ENCODE data around the gene DCANP1.

DNA sequence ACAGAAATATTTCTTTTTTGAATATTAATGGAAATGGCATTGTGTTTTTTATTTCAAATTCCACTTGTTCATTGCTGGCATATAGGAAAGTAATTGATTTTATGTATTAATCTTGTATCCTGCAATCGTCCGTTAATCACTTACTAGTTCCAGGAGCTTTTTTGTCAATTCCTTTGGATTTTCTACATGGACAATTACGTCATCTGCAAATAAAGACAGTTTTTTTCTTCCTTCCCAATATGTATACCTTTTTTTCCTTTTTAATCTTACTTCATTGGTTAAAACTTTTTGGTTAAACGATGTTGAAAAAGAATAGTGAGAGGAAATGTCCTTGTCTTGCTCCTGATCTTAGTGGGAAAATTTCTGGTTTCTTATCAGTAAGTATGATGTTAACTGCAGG, 6.5 kb upstream of the DCANP1 start:
- TF ChIP-seq, protein P1, sequence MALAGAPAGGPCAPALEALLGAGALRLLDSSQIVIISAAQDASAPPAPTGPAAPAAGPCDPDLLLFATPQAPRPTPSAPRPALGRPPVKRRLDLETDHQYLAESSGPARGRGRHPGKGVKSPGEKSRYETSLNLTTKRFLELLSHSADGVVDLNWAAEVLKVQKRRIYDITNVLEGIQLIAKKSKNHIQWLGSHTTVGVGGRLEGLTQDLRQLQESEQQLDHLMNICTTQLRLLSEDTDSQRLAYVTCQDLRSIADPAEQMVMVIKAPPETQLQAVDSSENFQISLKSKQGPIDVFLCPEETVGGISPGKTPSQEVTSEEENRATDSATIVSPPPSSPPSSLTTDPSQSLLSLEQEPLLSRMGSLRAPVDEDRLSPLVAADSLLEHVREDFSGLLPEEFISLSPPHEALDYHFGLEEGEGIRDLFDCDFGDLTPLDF (CRISPR knock-in tag; IDR thresholded peaks at IDR 0.05): no peak
- TF ChIP-seq, protein P2, sequence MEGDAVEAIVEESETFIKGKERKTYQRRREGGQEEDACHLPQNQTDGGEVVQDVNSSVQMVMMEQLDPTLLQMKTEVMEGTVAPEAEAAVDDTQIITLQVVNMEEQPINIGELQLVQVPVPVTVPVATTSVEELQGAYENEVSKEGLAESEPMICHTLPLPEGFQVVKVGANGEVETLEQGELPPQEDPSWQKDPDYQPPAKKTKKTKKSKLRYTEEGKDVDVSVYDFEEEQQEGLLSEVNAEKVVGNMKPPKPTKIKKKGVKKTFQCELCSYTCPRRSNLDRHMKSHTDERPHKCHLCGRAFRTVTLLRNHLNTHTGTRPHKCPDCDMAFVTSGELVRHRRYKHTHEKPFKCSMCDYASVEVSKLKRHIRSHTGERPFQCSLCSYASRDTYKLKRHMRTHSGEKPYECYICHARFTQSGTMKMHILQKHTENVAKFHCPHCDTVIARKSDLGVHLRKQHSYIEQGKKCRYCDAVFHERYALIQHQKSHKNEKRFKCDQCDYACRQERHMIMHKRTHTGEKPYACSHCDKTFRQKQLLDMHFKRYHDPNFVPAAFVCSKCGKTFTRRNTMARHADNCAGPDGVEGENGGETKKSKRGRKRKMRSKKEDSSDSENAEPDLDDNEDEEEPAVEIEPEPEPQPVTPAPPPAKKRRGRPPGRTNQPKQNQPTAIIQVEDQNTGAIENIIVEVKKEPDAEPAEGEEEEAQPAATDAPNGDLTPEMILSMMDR (IDR thresholded peaks at IDR 0.05): no peak
- TF ChIP-seq SP1 (CRISPR knock-in tag; conservative IDR thresholded peaks at IDR 0.05): no peak
- TF ChIP-seq ATF1 (CRISPR knock-in tag; IDR thresholded peaks at IDR 0.05): no peak
- TF ChIP-seq ZBTB21 (CRISPR knock-in tag; IDR thresholded peaks at IDR 0.05; ENCODE audit: borderline replicate concordance): no peak
- TF ChIP-seq TEAD4 (CRISPR knock-in tag; IDR thresholded peaks at IDR 0.05): no peak
- TF ChIP-seq, protein P3, sequence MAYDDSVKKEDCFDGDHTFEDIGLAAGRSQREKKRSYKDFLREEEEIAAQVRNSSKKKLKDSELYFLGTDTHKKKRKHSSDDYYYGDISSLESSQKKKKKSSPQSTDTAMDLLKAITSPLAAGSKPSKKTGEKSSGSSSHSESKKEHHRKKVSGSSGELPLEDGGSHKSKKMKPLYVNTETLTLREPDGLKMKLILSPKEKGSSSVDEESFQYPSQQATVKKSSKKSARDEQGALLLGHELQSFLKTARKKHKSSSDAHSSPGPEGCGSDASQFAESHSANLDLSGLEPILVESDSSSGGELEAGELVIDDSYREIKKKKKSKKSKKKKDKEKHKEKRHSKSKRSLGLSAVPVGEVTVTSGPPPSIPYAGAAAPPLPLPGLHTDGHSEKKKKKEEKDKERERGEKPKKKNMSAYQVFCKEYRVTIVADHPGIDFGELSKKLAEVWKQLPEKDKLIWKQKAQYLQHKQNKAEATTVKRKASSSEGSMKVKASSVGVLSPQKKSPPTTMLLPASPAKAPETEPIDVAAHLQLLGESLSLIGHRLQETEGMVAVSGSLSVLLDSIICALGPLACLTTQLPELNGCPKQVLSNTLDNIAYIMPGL (CRISPR knock-in tag; IDR thresholded peaks at IDR 0.05): no peak
- no peak for TF ChIP-seq NR3C1 (CRISPR knock-in tag; conservative IDR thresholded peaks at IDR 0.05; ENCODE audit: low read depth)
- TF ChIP-seq, protein P4, sequence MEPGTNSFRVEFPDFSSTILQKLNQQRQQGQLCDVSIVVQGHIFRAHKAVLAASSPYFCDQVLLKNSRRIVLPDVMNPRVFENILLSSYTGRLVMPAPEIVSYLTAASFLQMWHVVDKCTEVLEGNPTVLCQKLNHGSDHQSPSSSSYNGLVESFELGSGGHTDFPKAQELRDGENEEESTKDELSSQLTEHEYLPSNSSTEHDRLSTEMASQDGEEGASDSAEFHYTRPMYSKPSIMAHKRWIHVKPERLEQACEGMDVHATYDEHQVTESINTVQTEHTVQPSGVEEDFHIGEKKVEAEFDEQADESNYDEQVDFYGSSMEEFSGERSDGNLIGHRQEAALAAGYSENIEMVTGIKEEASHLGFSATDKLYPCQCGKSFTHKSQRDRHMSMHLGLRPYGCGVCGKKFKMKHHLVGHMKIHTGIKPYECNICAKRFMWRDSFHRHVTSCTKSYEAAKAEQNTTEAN (CRISPR knock-in tag; IDR thresholded peaks at IDR 0.05): no peak
- TF ChIP-seq, protein P5, sequence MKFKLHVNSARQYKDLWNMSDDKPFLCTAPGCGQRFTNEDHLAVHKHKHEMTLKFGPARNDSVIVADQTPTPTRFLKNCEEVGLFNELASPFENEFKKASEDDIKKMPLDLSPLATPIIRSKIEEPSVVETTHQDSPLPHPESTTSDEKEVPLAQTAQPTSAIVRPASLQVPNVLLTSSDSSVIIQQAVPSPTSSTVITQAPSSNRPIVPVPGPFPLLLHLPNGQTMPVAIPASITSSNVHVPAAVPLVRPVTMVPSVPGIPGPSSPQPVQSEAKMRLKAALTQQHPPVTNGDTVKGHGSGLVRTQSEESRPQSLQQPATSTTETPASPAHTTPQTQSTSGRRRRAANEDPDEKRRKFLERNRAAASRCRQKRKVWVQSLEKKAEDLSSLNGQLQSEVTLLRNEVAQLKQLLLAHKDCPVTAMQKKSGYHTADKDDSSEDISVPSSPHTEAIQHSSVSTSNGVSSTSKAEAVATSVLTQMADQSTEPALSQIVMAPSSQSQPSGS (CRISPR knock-in tag; IDR thresholded peaks at IDR 0.05; ENCODE audit: borderline replicate concordance, low read depth): no peak
- no peak for TF ChIP-seq GABPB1 (CRISPR knock-in tag; IDR thresholded peaks at IDR 0.05)
- TF ChIP-seq, protein P6, sequence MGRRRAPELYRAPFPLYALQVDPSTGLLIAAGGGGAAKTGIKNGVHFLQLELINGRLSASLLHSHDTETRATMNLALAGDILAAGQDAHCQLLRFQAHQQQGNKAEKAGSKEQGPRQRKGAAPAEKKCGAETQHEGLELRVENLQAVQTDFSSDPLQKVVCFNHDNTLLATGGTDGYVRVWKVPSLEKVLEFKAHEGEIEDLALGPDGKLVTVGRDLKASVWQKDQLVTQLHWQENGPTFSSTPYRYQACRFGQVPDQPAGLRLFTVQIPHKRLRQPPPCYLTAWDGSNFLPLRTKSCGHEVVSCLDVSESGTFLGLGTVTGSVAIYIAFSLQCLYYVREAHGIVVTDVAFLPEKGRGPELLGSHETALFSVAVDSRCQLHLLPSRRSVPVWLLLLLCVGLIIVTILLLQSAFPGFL (CRISPR knock-in tag; IDR thresholded peaks at IDR 0.05; ENCODE audit: borderline replicate concordance): no peak

All from WTC11 (cell line).